AG09309 (cell line): ENCODE data around the gene CDH13.
A peak's percentile ranks its signal among the peaks of the same experiment; 100 is the strongest.

Experiments
- DNase-seq: peaks from one replicate; pipeline ENCODE4 v3.0.0-alpha.2; 2010; ENCODE audit warnings: low read depth
- H3K4me3 ChIP-seq: 2 replicates; pipeline ENCODE4 v1.5.1; 2011; ENCODE audit warnings: mild to moderate bottlenecking, low read depth, low read length, moderate library complexity; ENCODE audit not compliant: control insufficient read depth
- TF ChIP-seq, protein P1 (sequence below): IDR thresholded peaks from 2 replicates; pipeline ENCODE4 v1.5.1; 2011; ENCODE audit warnings: mild to moderate bottlenecking, low read depth, low read length, inconsistent platforms; ENCODE audit not compliant: insufficient read depth, control insufficient read depth; ENCODE audit errors: missing control alignments

CDH13 gene

DNA sequence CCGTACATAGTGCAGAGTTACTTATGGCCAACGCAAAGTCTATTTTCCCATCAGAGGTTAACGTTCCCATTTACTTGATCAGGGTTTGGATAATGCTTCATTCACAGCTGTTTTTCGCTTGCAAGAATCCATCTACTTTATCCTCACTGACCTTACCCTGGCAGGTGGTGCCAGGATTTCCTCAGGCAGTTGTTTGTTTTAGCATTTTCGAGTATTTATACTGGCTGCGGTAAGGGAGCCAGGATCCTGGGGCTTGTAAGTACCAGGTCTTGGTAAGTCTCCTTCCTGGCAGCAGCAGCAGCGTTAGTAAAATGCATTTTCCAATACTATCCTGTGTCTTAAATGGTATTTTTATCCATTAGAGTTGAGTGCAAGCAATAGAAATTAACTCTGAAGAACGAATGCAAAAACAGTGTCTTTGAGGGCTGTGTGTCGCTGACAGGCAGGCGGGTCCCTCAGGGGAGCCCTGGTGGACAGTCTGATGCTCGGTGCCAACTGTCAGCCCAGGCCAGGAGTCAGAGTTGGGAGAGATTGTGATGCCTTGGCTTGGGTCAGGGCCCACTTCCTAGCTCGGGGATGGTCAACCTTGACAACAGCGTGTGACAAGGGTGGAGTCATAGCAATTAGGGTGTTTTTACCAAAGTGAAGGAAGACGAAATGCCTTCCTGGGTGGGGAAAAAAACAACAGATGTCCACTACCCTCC, 1088.6 kb downstream of the CDH13 start:
- DNase-seq: no peak
- TF ChIP-seq, protein P1, sequence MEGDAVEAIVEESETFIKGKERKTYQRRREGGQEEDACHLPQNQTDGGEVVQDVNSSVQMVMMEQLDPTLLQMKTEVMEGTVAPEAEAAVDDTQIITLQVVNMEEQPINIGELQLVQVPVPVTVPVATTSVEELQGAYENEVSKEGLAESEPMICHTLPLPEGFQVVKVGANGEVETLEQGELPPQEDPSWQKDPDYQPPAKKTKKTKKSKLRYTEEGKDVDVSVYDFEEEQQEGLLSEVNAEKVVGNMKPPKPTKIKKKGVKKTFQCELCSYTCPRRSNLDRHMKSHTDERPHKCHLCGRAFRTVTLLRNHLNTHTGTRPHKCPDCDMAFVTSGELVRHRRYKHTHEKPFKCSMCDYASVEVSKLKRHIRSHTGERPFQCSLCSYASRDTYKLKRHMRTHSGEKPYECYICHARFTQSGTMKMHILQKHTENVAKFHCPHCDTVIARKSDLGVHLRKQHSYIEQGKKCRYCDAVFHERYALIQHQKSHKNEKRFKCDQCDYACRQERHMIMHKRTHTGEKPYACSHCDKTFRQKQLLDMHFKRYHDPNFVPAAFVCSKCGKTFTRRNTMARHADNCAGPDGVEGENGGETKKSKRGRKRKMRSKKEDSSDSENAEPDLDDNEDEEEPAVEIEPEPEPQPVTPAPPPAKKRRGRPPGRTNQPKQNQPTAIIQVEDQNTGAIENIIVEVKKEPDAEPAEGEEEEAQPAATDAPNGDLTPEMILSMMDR: no peak

DNA sequence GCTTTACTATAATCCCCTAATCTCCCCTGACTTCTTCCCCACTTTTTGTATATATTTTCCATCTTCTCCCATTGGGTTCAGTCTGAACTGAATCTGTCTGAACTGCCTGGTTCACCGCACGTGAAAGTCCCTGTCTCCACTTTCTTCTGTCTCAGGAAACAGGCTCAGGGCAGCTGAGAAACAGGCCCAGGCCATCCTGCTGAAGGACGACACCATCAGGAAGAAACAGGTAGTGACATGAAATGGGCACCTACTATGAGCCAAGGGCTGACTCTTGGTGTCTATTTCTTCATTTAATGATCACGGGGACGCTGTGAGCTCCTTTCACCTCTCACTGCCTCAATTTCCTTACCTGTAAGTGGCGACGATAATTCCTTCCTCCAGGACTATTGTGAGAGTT, 1090.5 kb downstream of the CDH13 start:
- TF ChIP-seq, protein P1: no peak
- DNase-seq: no peak
- H3K4me3 ChIP-seq: no peak overlapping the region

More for the DNA sequence above, 1088.6 kb downstream of the CDH13 start:
- H3K4me3 ChIP-seq: no peak overlapping the region

DNA sequence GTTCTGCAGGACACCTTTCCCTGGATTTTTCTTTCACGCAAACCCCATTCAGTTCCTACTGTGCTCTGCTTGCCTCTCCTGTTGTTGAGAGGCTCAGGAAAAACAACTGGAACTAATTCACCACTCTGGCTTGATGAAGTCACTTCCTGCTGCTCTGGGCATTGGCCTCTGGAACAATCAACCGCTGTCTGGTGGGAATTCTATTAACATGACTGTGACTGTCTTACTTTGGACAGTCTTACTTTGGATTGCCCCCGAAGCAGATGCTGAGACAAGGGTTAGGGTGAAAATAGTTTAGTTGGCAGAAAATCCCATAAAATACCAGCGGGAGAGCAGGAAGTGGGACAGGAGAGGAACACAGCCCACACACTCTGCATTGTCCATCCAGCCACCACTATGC, 1091.0 kb downstream of the CDH13 start:
- H3K4me3 ChIP-seq: no peak overlapping the region
- TF ChIP-seq, protein P1: no peak
- peak; percentile 67 for DNase-seq

DNA sequence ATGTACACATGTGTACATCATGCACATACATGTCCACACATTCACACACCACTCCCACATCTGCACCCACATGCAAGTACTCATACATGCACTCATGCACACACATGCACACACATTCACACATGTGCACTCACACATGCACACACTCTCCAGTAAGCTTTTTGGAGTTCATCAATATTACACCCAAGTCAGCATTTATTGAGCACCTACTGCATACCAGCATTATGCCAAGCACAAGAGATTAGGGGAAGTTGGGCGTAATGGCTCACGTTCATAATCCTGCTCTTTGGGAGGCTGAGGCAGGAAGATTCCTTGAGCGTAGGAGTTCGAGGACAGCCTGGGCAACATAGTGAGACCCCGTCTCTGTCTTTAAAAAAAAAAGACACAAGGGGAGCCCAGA, 1093.4 kb downstream of the CDH13 start:
- TF ChIP-seq, protein P1: no peak
- no peak overlapping the region for H3K4me3 ChIP-seq
- no peak for DNase-seq

DNA sequence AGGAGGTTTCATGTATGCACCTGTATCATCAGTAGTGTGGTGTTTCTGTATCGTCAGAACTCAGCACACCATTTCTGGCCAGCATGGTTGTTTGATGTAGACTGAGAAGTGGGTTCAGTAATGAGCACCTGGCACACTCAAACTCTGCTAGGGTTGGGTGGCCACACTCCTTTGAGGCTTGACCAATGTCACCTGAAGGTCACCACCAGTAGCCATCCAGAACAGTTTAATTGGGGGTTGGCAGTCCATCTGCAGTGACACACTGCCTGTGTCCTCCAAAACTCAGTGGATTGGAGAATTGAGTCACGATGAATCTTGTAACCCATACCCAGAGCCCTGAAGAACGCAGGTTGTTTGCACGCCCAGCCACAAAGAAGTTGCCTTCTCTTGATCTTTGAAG, 1094.2 kb downstream of the CDH13 start:
- no peak overlapping the region for H3K4me3 ChIP-seq
- TF ChIP-seq, protein P1: no peak
- DNase-seq: no peak

DNA sequence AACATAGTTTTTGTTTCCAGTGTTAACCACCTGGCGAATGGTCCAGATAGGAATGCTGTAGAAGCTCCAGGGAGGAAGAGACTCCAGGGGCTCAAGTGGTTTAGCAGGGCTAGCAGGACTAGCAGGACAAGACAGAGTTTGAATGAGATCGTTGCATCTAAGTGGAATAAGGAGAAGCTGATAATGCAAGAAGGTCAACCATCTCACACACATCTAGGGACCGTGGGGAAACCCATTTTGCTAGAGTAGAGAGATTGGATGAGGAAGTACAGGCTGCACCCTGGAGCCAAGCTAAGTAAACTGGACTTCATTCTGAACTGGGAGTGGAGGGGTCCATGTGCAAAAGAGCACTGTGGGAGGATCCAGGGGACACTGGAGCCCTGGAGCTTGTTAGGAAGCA, 1094.9 kb downstream of the CDH13 start:
- TF ChIP-seq, protein P1: no peak
- H3K4me3 ChIP-seq: no peak overlapping the region
- no peak for DNase-seq
